ENCODE measurements around the gene MELTF. TPM values are rescaled to one million over a fixed set of nuclear protein-coding genes. Genes with fewer than 3 reads are reported as not detected.

Gene MELTF
- total RNA-seq, result 0.67 and 1.9 TPM in 2 replicates

DNA sequence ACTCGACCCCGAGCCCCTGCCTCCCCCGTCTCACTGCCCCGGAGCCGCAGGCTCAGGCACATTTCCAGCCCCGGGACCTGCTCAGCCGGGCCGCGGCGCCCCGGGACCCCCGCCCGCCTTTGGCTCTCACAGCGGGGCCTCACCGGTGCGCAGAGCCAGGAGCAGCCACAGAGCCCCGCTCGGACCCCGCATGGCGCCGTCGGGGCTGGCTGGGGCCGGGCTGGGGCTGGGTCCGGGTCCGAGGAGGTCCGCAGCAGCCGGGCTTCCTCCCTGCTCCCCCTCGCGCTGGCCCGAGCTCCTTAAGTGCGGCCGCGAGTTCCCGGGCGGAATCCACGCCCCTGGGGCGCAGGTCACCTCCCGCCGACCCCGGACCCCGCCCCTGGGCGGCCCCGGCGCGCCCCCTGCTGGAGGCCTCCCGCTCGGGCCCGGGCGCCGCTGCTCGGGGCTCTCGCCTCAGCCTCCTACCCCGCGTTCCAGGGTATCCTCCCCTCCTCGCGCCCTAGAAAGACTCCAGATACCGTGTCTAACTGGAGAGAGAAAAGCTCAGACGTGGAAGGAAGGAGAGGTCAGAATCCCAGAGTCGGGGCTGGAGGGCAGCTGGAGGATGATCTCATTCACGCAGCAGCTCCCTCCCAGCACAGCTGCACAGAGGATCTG, at the start of gene MELTF:
MELTF (minus strand) TSS at position 307 of the 657 bp plus-strand sequence; CDS start at position 192, 115 bp downstream.

GRCh38 chr3:196968233-196969133, 61.1 kb downstream of the MELTF start, which contains the start of gene PIGZ:
TSS of gene PIGZ (minus strand) at chr3:196968833. CDS start at chr3:196952031, 16,802 bp downstream.

Other genes with a start within 250 kb of the MELTF start
- gene SENP5, start 161.9 kb downstream of the MELTF start, total RNA-seq, result 20.1 and 21.1 TPM in 2 replicates
- 46.0 and 46.5 TPM in 2 replicates for gene NCBP2, start 87.3 kb downstream of the MELTF start, total RNA-seq
- 2.5 and 4.6 TPM in 2 replicates for gene PIGZ, start 61.0 kb downstream of the MELTF start, total RNA-seq

Data from mammary microvascular endothelial cell (primary cell).